DOHH2 (cell line): Measurements from ENCODE around the gene CRAMP1.

Source experiments
- EZH2phosphoT487 ChIP-seq: fragments of 200-600 bp; sonication (generic); IDR thresholded peaks from 2 replicates; pipeline ENCODE4 v1.6.1; 2017; ENCODE audit warnings: borderline replicate concordance, mild to moderate bottlenecking, antibody characterized with exemption, low read length, moderate library complexity, mixed read lengths
- TF ChIP-seq, protein P1 (sequence below): fragments of 200-600 bp; sonication (generic); IDR thresholded peaks from one replicate; pipeline ENCODE4 v1.5.1; 2014; ENCODE audit warnings: antibody characterized with exemption, mild to moderate bottlenecking, low read depth, low read length; ENCODE audit not compliant: poor library complexity, severe bottlenecking

DNA sequence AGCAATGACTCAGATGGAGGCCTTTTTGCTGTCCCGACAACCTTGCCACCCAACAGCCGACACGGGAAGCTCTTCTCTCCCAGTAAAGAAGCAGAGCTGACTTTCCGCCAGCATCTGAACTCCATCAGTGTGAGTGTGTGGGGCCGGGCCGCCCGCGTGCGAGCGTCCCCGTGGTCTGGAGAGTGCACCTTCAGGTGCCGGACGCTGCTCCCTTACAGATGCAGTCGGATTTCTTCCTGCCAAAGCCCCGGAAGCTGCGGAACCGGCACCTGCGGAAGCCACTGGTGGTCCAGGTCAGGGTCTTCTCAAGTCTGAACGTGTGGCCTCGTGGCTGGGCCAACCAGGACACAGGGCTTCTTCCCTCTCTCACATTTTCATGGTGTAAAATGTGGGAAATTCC is 50.4 kb downstream of the CRAMP1 start:
- TF ChIP-seq, protein P1, sequence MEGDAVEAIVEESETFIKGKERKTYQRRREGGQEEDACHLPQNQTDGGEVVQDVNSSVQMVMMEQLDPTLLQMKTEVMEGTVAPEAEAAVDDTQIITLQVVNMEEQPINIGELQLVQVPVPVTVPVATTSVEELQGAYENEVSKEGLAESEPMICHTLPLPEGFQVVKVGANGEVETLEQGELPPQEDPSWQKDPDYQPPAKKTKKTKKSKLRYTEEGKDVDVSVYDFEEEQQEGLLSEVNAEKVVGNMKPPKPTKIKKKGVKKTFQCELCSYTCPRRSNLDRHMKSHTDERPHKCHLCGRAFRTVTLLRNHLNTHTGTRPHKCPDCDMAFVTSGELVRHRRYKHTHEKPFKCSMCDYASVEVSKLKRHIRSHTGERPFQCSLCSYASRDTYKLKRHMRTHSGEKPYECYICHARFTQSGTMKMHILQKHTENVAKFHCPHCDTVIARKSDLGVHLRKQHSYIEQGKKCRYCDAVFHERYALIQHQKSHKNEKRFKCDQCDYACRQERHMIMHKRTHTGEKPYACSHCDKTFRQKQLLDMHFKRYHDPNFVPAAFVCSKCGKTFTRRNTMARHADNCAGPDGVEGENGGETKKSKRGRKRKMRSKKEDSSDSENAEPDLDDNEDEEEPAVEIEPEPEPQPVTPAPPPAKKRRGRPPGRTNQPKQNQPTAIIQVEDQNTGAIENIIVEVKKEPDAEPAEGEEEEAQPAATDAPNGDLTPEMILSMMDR = no peak
- no peak for TF ChIP-seq EZH2phosphoT487
